GM19023 (cell line): ENCODE data around the gene CDH5.
"Not testable (repeated sequence)": the region's sequence is repeated elsewhere in the genome, so short reads cannot be mapped to it uniquely, and the experiment has no call there.

Experiments used
- ATAC-seq: cut with Tn5 transposase; IDR thresholded peaks from one replicate; pipeline ENCODE4 v1.9.1; 2021; ENCODE audit warnings: mild to moderate bottlenecking, moderate library complexity; ENCODE audit not compliant: unreplicated experiment

The CDH5 gene

GRCh38 chr16:66366433-66367299, at the start of gene CDH5:
Gene CDH5 (plus strand): TSS chr16:66366691. CDS start chr16:66379338, 12,647 bp downstream.
- no peak for ATAC-seq

GRCh38 chr16:66318505-66318904, 48.0 kb upstream of the CDH5 start:
- ATAC-seq, result no peak

GRCh38 chr16:66320774-66321173, 45.7 kb upstream of the CDH5 start:
- no peak for ATAC-seq

GRCh38 chr16:66322174-66322573, 44.3 kb upstream of the CDH5 start:
- peak; percentile 61 for ATAC-seq

GRCh38 chr16:66324815-66325515, 41.5 kb upstream of the CDH5 start:
- ATAC-seq, result no peak

GRCh38 chr16:66325717-66326376, 40.6 kb upstream of the CDH5 start:
- ATAC-seq, result no peak

GRCh38 chr16:66326991-66327513, 39.4 kb upstream of the CDH5 start:
- ATAC-seq, result no peak

- ATAC-seq, result no peak
These were observed 38.2 kb upstream of the CDH5 start for GRCh38 chr16:66328282-66328681.

GRCh38 chr16:66331464-66331863, 35.0 kb upstream of the CDH5 start:
- ATAC-seq, result not testable (repeated sequence)

GRCh38 chr16:66332634-66333610, 33.6 kb upstream of the CDH5 start:
- no peak for ATAC-seq

- ATAC-seq, result no peak
These were observed 31.5 kb upstream of the CDH5 start for GRCh38 chr16:66334853-66335574.

- ATAC-seq, result no peak
These were observed 30.7 kb upstream of the CDH5 start for GRCh38 chr16:66335704-66336329.

- no peak for ATAC-seq
These were observed 28.9 kb upstream of the CDH5 start for GRCh38 chr16:66337463-66338188.

GRCh38 chr16:66342294-66342900, 24.1 kb upstream of the CDH5 start:
- ATAC-seq, result no peak

GRCh38 chr16:66344533-66345145, 21.9 kb upstream of the CDH5 start:
- no peak for ATAC-seq

GRCh38 chr16:66346221-66346620, 20.3 kb upstream of the CDH5 start:
- ATAC-seq, result no peak

- ATAC-seq, result no peak
These were observed 14.2 kb upstream of the CDH5 start for GRCh38 chr16:66352304-66352703.

GRCh38 chr16:66353055-66353454, 13.4 kb upstream of the CDH5 start:
- ATAC-seq, result no peak
